ENCODE results near the gene CLEC20A.
"Not testable (repeated sequence)": the region's sequence is repeated elsewhere in the genome, so short reads cannot be mapped to it uniquely, and the experiment has no call there.

CLEC20A gene

GRCh38 chr1:178503849-178504248 lies 7.1 kb upstream of the CLEC20A start:
- no peaks in the 10 kb centered on the region for H3K9me3 ChIP-seq (ENCODE audit: control insufficient read depth, low read length)
- no peaks in the 10 kb centered on the region for H3K36me3 ChIP-seq (ENCODE audit: control insufficient read depth, insufficient read depth, low read length)
- H3K4me1 ChIP-seq (ENCODE audit: control insufficient read depth, insufficient read depth, low read length), result peaks cover 45% of the 10 kb centered on the region
- H3K9ac ChIP-seq (ENCODE audit: low read length), result no peak overlapping the region
- no peak overlapping the region for H3K4me3 ChIP-seq (ENCODE audit: low read length)
- H3K27me3 ChIP-seq (ENCODE audit: control insufficient read depth, insufficient read depth, low read length), result no peaks in the 10 kb centered on the region

- not testable (repeated sequence) for H3K27me3 ChIP-seq (ENCODE audit: control insufficient read depth, insufficient read depth, low read length); H3K9ac ChIP-seq (ENCODE audit: low read length); H3K4me3 ChIP-seq (ENCODE audit: low read length); H3K36me3 ChIP-seq (ENCODE audit: control insufficient read depth, insufficient read depth, low read length); H3K9me3 ChIP-seq (ENCODE audit: control insufficient read depth, low read length)
- peaks cover 45% of the 10 kb centered on the region for H3K4me1 ChIP-seq (ENCODE audit: control insufficient read depth, insufficient read depth, low read length)
These were observed 6.6 kb upstream of the CLEC20A start for GRCh38 chr1:178503316-178503715.

DNA sequence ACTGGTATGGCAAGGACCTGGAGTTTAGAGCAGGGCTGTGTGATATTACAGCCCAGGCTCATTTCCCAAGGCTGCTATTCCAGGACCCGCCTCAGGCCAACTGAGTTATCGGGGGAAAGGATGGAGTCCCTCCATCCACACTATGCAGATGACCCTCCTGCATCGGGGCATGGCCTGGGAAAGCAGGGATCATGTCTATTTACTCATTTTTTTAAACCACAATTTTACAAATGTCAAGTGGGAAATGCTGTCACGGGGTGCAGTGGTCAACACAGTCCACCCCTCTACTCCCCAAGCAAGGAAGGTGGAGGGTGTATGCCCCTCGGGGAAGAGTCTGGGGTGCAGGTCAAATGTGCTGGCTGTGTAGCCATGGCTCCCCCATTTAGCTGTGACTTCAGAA lies 6.1 kb upstream of the CLEC20A start:
- Histone ChIP-seq H3K9me3 (ENCODE audit: control insufficient read depth, low read length) (no peaks in the 10 kb centered on the region), H3K27me3 (ENCODE audit: control insufficient read depth, insufficient read depth, low read length) (no peaks in the 10 kb centered on the region), H3K4me3 (ENCODE audit: low read length) (no peak overlapping the region), H3K4me1 (ENCODE audit: control insufficient read depth, insufficient read depth, low read length) (peaks cover 45% of the 10 kb centered on the region), H3K9ac (ENCODE audit: low read length) (no peak overlapping the region), H3K36me3 (ENCODE audit: control insufficient read depth, insufficient read depth, low read length) (no peaks in the 10 kb centered on the region)

GRCh38 chr1:178502330-178502714 lies 5.6 kb upstream of the CLEC20A start:
- Histone ChIP-seq H3K4me1 (ENCODE audit: control insufficient read depth, insufficient read depth, low read length) (peaks cover 44% of the 10 kb centered on the region), H3K36me3 (ENCODE audit: control insufficient read depth, insufficient read depth, low read length) (no peaks in the 10 kb centered on the region), H3K27me3 (ENCODE audit: control insufficient read depth, insufficient read depth, low read length) (no peaks in the 10 kb centered on the region), H3K9me3 (ENCODE audit: control insufficient read depth, low read length) (no peaks in the 10 kb centered on the region), H3K9ac (ENCODE audit: low read length) (no peak overlapping the region), H3K4me3 (ENCODE audit: low read length) (no peak overlapping the region)

GRCh38 chr1:178501705-178502329 lies 5.1 kb upstream of the CLEC20A start:
- H3K27me3 ChIP-seq (ENCODE audit: control insufficient read depth, insufficient read depth, low read length), result no peaks in the 10 kb centered on the region
- no peak overlapping the region for H3K9ac ChIP-seq (ENCODE audit: low read length)
- no peaks in the 10 kb centered on the region for H3K36me3 ChIP-seq (ENCODE audit: control insufficient read depth, insufficient read depth, low read length)
- no peaks in the 10 kb centered on the region for H3K9me3 ChIP-seq (ENCODE audit: control insufficient read depth, low read length)
- no peak overlapping the region for H3K4me3 ChIP-seq (ENCODE audit: low read length)
- peaks cover 39% of the 10 kb centered on the region for H3K4me1 ChIP-seq (ENCODE audit: control insufficient read depth, insufficient read depth, low read length)

GRCh38 chr1:178500936-178501554 lies 4.3 kb upstream of the CLEC20A start:
- Histone ChIP-seq H3K4me3 (ENCODE audit: low read length) (no peak overlapping the region), H3K9me3 (ENCODE audit: control insufficient read depth, low read length) (no peaks in the 10 kb centered on the region), H3K4me1 (ENCODE audit: control insufficient read depth, insufficient read depth, low read length) (peaks cover 32% of the 10 kb centered on the region), H3K36me3 (ENCODE audit: control insufficient read depth, insufficient read depth, low read length) (no peaks in the 10 kb centered on the region), H3K27me3 (ENCODE audit: control insufficient read depth, insufficient read depth, low read length) (no peaks in the 10 kb centered on the region), H3K9ac (ENCODE audit: low read length) (no peak overlapping the region)

GRCh38 chr1:178500091-178500770 lies 3.5 kb upstream of the CLEC20A start:
- no peak overlapping the region for H3K9ac ChIP-seq (ENCODE audit: low read length)
- peaks cover 27% of the 10 kb centered on the region for H3K4me1 ChIP-seq (ENCODE audit: control insufficient read depth, insufficient read depth, low read length)
- no peaks in the 10 kb centered on the region for H3K36me3 ChIP-seq (ENCODE audit: control insufficient read depth, insufficient read depth, low read length)
- no peak overlapping the region for H3K4me3 ChIP-seq (ENCODE audit: low read length)
- H3K27me3 ChIP-seq (ENCODE audit: control insufficient read depth, insufficient read depth, low read length), result no peaks in the 10 kb centered on the region
- H3K9me3 ChIP-seq (ENCODE audit: control insufficient read depth, low read length), result no peaks in the 10 kb centered on the region

GRCh38 chr1:178498896-178499675 lies 2.3 kb upstream of the CLEC20A start:
- Histone ChIP-seq H3K27me3 (ENCODE audit: control insufficient read depth, insufficient read depth, low read length) (no peaks in the 10 kb centered on the region), H3K4me1 (ENCODE audit: control insufficient read depth, insufficient read depth, low read length) (peaks cover 27% of the 10 kb centered on the region), H3K9me3 (ENCODE audit: control insufficient read depth, low read length) (no peaks in the 10 kb centered on the region), H3K9ac (ENCODE audit: low read length) (no peak overlapping the region), H3K36me3 (ENCODE audit: control insufficient read depth, insufficient read depth, low read length) (no peaks in the 10 kb centered on the region), H3K4me3 (ENCODE audit: low read length) (no peak overlapping the region)

DNA sequence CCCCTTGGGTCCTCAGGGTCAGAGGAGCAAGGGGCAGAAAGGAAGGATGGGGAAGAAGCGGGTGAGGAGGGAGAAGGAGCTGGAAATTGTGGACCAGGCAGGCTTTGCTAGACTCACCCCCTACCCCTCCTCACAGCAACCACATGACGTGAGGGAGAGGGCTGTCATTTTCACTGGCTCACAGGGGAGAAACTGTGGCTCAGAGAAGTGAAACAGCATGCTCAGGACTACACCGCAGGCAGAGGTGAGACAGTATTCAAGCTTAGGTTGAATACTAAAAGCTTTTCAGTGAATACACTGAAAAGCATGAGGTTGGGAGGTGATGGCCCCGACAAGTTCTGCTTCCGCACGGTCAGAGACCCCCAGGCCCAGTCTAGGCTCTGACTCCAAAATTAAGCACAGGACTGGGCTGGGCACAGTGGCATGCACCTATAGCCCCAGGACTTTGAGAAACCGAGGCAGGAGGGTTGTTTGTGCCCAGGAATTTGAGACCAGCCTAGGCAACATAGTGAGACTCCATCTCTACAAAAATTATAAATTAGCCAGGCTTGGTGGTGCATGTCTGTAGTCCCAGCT lies 1.2 kb upstream of the CLEC20A start:
- Histone ChIP-seq H3K27me3 (ENCODE audit: control insufficient read depth, insufficient read depth, low read length) (no peaks in the 10 kb centered on the region), H3K9ac (ENCODE audit: low read length) (no peak overlapping the region), H3K4me1 (ENCODE audit: control insufficient read depth, insufficient read depth, low read length) (peaks cover 27% of the 10 kb centered on the region), H3K4me3 (ENCODE audit: low read length) (no peak overlapping the region), H3K36me3 (ENCODE audit: control insufficient read depth, insufficient read depth, low read length) (no peaks in the 10 kb centered on the region), H3K9me3 (ENCODE audit: control insufficient read depth, low read length) (no peaks in the 10 kb centered on the region)

DNA sequence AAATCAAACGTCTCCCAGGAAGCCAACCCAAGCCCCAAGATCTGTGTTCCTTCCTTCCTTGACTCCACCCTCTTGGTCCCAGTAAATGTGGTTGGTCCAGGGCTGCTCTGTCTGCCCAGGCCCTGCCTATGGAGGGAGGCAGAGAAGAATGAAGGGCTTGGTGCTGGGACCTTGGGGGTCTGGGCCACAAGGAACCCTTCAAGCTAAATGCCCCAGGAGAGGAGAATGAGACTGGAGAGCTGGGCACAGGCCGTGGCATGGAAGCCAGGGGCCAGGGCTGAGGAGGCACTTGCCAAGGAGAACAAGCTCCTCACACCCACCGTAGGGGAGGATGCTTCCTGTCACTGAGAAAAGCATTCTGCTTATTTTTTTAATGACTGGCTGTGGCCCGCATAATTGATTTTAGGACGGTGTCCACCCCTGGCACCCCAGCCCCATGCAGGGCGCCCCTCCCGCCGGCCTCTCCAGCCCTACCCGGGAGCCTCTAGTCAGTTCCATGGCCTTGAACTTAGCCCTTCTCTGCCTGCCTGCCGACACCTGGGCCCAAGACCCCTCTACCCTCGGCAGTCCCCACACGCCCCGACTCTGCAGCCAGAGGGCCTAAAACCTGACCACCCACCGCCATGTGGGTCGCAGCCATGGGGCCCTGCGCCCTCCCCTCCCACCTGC lies 889 bp downstream of the CLEC20A start:
- H3K9me3 ChIP-seq (ENCODE audit: control insufficient read depth, low read length), result no peaks in the 10 kb centered on the region
- no peaks in the 10 kb centered on the region for H3K27me3 ChIP-seq (ENCODE audit: control insufficient read depth, insufficient read depth, low read length)
- no peak overlapping the region for H3K9ac ChIP-seq (ENCODE audit: low read length)
- H3K4me1 ChIP-seq (ENCODE audit: control insufficient read depth, insufficient read depth, low read length), result peaks cover 17% of the 10 kb centered on the region
- no peak overlapping the region for H3K4me3 ChIP-seq (ENCODE audit: low read length)
- no peaks in the 10 kb centered on the region for H3K36me3 ChIP-seq (ENCODE audit: control insufficient read depth, insufficient read depth, low read length)

DNA sequence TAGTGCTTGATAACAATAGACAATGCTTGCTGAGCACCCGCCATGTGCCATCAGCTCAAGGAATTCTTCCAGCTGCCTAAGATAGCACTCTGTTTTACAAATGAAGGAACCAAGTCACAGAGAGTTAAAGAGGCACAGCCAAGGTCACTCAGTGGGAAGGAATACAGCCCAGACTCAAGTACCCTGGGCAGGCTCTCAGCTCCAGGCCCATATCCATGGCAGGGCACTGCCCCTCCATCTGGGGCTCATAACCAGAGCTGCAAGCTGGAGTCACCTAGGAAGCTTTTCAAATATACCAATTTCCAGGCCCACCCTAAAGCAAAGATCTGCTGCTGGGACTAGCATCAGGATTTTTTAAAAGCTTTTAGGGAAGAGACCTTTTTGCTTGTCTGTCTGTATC lies 1.6 kb downstream of the CLEC20A start:
- no peaks in the 10 kb centered on the region for H3K9me3 ChIP-seq (ENCODE audit: control insufficient read depth, low read length)
- peaks cover 9% of the 10 kb centered on the region for H3K4me1 ChIP-seq (ENCODE audit: control insufficient read depth, insufficient read depth, low read length)

More for the DNA sequence above, 1.6 kb downstream of the CLEC20A start:
- no peak overlapping the region for H3K4me3 ChIP-seq (ENCODE audit: low read length)
- H3K36me3 ChIP-seq (ENCODE audit: control insufficient read depth, insufficient read depth, low read length), result no peaks in the 10 kb centered on the region
- H3K27me3 ChIP-seq (ENCODE audit: control insufficient read depth, insufficient read depth, low read length), result no peaks in the 10 kb centered on the region
- H3K9ac ChIP-seq (ENCODE audit: low read length), result no peak overlapping the region
